Thoracic aorta (tissue), 2 donors: ENCODE results near the gene TNFSF4. TPM values are rescaled to one million over a fixed set of nuclear protein-coding genes. Genes with fewer than 3 reads are reported as not detected.

Source experiments
- ATAC-seq: fragments of 150-250 bp; one replicate; pipeline ENCODE4 v1.8.0; 2017; ENCODE audit warnings: low read depth; ENCODE audit not compliant: insufficient number of reproducible peaks, low FRiP score
- DNase-seq: peaks from one replicate; pipeline ENCODE4 v3.0.0-alpha.2; 2020; ENCODE audit warnings: low spot score
- H3K27ac ChIP-seq, 2 donors: fragments of 200-600 bp; sonication (generic); 1 replicate in 1 of 2; 2 replicates in 1 of 2; pipeline ENCODE4 v1.5.1; 2016; ENCODE audit warnings: mild to moderate bottlenecking in 2 of 2, moderate library complexity in 2 of 2
- H3K27me3 ChIP-seq: fragments of 200-600 bp; sonication (generic); replicated peaks from 2 replicates; pipeline ENCODE4 v1.6.0; 2016; ENCODE audit warnings: mild to moderate bottlenecking; ENCODE audit not compliant: insufficient read depth
- H3K36me3 ChIP-seq: fragments of 200-600 bp; sonication (generic); one replicate; pipeline ENCODE4 v1.5.1; 2016
- H3K4me1 ChIP-seq, 2 donors: fragments of 200-600 bp; sonication (generic); 1 replicate in 1 of 2; 2 replicates in 1 of 2; pipeline versions ENCODE4 v1.5.1 to v1.6.0; 2016; ENCODE audit warnings: low read depth in 2 of 2, mild to moderate bottlenecking in 1 of 2; ENCODE audit not compliant: control insufficient read depth in 1 of 2
- H3K4me3 ChIP-seq: fragments of 200-600 bp; sonication (generic); 2 replicates; pipeline ENCODE4 v1.5.1; 2016; ENCODE audit warnings: mild to moderate bottlenecking
- H3K9me3 ChIP-seq: fragments of 200-600 bp; sonication (generic); 2 replicates; pipeline ENCODE4 v1.5.1; 2016
- total RNA-seq, 2 donors: library from RNA; depleted of rRNA; stranded (reverse); fragments of >200 nt; gene quantifications; one replicate each; pipeline versions ENCODE4 v1.1.0 to v1.2.3, GENCODE V29; 2016
- TF ChIP-seq, protein P1 (sequence below): fragments of 200-600 bp; sonication (generic); IDR thresholded peaks from one replicate; pipeline ENCODE4 v1.5.1; 2019; ENCODE audit warnings: antibody characterized with exemption

Gene TNFSF4
- total RNA-seq, 2 donors from 2014 or later, result 0.71 to 5.4 TPM

DNA sequence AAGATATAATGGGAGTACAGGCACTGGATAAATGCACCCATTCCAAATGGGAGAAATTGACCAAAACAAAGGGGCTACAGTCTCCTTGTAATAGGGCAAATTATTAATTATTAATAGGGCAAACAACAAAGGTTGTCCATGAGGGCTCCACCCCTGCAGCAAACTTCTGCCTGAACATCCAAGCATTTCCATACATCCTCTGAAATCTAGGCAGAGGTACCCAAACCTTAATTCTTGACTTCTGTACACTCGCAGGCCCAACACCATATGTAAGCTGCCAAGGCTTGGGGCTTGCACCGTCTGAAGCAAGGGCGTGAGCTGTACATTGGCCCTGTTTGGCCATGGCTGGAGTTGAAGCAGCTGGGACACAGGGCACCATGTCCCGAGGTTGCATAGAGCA, 33.7 kb downstream of the TNFSF4 start:
- Histone ChIP-seq H3K9me3 (peaks cover 11% of the 10 kb centered on the region), H3K36me3 (no peaks in the 10 kb centered on the region), H3K4me1 (no peaks in the 10 kb centered on the region), H3K27ac (no peak overlapping the region), H3K27me3 (no peaks in the 10 kb centered on the region), H3K4me3 (no peak overlapping the region)
- ATAC-seq (no peak), DNase-seq (no peak)
- TF ChIP-seq, protein P1, sequence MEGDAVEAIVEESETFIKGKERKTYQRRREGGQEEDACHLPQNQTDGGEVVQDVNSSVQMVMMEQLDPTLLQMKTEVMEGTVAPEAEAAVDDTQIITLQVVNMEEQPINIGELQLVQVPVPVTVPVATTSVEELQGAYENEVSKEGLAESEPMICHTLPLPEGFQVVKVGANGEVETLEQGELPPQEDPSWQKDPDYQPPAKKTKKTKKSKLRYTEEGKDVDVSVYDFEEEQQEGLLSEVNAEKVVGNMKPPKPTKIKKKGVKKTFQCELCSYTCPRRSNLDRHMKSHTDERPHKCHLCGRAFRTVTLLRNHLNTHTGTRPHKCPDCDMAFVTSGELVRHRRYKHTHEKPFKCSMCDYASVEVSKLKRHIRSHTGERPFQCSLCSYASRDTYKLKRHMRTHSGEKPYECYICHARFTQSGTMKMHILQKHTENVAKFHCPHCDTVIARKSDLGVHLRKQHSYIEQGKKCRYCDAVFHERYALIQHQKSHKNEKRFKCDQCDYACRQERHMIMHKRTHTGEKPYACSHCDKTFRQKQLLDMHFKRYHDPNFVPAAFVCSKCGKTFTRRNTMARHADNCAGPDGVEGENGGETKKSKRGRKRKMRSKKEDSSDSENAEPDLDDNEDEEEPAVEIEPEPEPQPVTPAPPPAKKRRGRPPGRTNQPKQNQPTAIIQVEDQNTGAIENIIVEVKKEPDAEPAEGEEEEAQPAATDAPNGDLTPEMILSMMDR, result no peak

DNA sequence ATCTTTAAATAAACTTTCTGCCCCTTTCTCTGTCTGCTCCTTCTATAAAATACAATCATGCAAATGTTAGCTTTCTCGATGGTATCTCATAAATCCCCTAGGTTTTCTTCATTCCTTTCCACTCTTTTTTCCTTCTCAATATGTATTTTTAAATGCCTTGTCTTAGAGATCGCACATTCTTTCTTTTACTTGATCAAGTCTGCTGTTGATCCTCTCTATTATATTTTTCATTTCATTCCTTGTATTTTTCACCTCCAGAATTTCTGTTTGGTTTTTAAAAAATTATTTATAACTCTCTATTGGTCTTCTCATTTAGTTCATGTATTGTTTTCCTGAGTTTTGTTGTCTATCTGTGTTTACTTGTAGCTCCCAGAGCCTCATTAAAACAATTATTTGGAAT, 36.0 kb downstream of the TNFSF4 start:
- Histone ChIP-seq H3K4me3 (no peak overlapping the region), H3K4me1 (no peaks in the 10 kb centered on the region), H3K9me3 (peaks cover 8% of the 10 kb centered on the region), H3K27ac (no peak overlapping the region), H3K27me3 (no peaks in the 10 kb centered on the region), H3K36me3 (no peaks in the 10 kb centered on the region)
- TF ChIP-seq, protein P1, result no peak
- no peak for DNase-seq
- ATAC-seq, result no peak

DNA sequence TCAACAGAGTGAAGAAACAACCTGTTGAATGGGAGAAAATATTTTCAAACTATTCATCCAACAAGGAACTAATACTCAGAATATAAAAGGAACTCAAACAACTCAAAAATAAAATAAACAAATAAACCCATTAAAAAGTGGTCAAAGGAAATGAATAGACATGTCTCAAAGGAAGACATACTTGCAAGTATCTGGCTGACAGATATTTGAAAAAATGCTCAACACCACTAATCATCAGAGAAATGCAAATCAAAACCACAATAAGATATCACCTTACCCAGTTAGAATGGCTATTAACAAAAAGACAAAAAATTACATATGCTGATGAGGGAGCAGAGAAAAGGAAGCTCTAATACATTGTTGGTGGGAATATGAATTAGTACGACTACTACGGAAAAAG, 38.2 kb downstream of the TNFSF4 start:
- TF ChIP-seq, protein P1, result no peak
- Histone ChIP-seq H3K4me3 (no peak overlapping the region), H3K9me3 (peaks cover 8% of the 10 kb centered on the region), H3K4me1 (no peaks in the 10 kb centered on the region), H3K36me3 (no peaks in the 10 kb centered on the region), H3K27me3 (no peaks in the 10 kb centered on the region), H3K27ac (no peak overlapping the region)
- DNase-seq, result no peak
- no peak for ATAC-seq

DNA sequence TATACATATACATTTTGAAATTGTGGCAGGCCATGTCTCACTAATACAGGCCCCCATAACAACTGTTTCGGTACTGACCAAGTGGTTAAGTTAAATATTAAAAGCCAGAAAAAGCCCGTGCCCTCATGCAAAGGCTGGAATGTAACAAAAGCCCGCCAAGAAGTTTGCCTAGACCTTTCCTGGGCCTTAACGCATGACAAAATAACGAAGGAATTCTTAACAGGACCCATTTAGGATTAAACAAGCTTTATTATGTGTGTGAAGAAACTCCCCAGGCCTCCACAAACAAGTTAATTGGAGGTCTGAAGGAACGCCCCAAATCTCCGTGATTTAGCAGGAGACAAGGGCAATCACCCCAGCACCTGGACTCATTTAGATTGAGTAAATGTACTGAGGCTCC, 42.4 kb downstream of the TNFSF4 start:
- DNase-seq (no peak), ATAC-seq (no peak)
- H3K27me3 ChIP-seq, result no peaks in the 10 kb centered on the region
- H3K36me3 ChIP-seq, result no peaks in the 10 kb centered on the region
- H3K9me3 ChIP-seq, result no peaks in the 10 kb centered on the region
- no peaks in the 10 kb centered on the region for H3K4me1 ChIP-seq
- H3K27ac ChIP-seq, result no peak overlapping the region
- TF ChIP-seq, protein P1, result no peak
- H3K4me3 ChIP-seq, result no peak overlapping the region

DNA sequence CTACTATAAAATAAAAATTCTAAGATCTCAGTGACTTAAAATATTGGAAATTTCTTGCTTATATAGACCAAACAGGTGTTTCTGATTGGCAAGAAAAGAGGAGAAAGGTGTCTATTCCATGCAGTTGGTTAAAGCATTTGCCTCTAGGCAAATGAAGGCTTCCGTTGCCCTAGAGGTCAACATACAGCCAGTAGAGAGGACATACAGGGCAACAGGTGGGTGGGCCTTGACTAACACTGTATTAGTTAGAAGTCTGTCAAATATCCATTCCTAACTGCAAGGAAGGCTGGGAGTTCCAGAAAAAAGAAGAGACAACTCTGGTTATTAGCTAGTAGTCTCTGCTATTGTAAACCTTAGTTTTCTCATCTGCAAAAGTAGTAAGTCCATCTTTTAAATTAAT, 43.0 kb downstream of the TNFSF4 start:
- DNase-seq (no peak), ATAC-seq (no peak)
- TF ChIP-seq, protein P1, result no peak
- no peak overlapping the region for H3K4me3 ChIP-seq
- H3K9me3 ChIP-seq, result no peaks in the 10 kb centered on the region
- no peaks in the 10 kb centered on the region for H3K36me3 ChIP-seq
- no peaks in the 10 kb centered on the region for H3K4me1 ChIP-seq
- no peak overlapping the region for H3K27ac ChIP-seq
- H3K27me3 ChIP-seq, result no peaks in the 10 kb centered on the region
